HepG2 (cell line): ENCODE results near the gene PKDREJ.

Experiments used
- GABPA ChIP-seq, 2 experiments: IDR thresholded peaks; 2 replicates each; pipeline ENCODE4 v1.6.1; 2011 to 2016; ENCODE audit warnings: low read depth in 2 of 2, low read length in 1 of 2, missing biosample characterization in 1 of 2, missing genetic modification characterization in 1 of 2
- HOXA7 ChIP-seq: sonication (generic); formaldehyde crosslinking; IDR thresholded peaks from 2 replicates; pipeline ENCODE4 v1.8.1; 2022; ENCODE audit warnings: mild to moderate bottlenecking, missing genetic modification reagents, moderate library complexity
- KLF16 ChIP-seq, 2 experiments: sonication (generic) in 1 of 2; formaldehyde crosslinking in 1 of 2; IDR thresholded peaks; 2 replicates each; pipeline versions ENCODE4 v1.6.1 to v1.8.0; 2016 to 2023; ENCODE audit warnings: missing genetic modification reagents in 2 of 2, missing compliant biosample characterization in 1 of 2
- MED13 ChIP-seq: sonication (generic); formaldehyde crosslinking; IDR thresholded peaks from 2 replicates; pipeline ENCODE4 v1.5.0; 2020; ENCODE audit warnings: missing genetic modification reagents
- RNF219 ChIP-seq: sonication (generic); formaldehyde crosslinking; IDR thresholded peaks from 2 replicates; pipeline ENCODE4 v1.5.0; 2020; ENCODE audit warnings: mild to moderate bottlenecking, missing genetic modification reagents
- ZNF274 ChIP-seq: sonication (generic); formaldehyde crosslinking; IDR thresholded peaks from 2 replicates; pipeline ENCODE4 v1.5.1; 2020; ENCODE audit warnings: mild to moderate bottlenecking, missing genetic modification reagents
- ZNF281 ChIP-seq: sonication (generic); formaldehyde crosslinking; IDR thresholded peaks from 2 replicates; pipeline ENCODE4 v1.4.0; 2020; ENCODE audit warnings: missing genetic modification reagents, borderline replicate concordance
- TF ChIP-seq, protein P1 (sequence below): sonication (generic); formaldehyde crosslinking; IDR thresholded peaks from 2 replicates; pipeline ENCODE4 v1.5.0; 2020; ENCODE audit warnings: mild to moderate bottlenecking, missing genetic modification reagents, moderate library complexity

GRCh38 chr22:46247443-46247975, 15.6 kb downstream of the PKDREJ start:
- TF ChIP-seq RNF219 (CRISPR knock-in tag) (no peak), MED13 (no peak), HOXA7 (CRISPR knock-in tag) (no peak), KLF16 (CRISPR knock-in tag; IDR thresholded peaks at IDR 0.05) (no peak), ZNF274 (no peak), GABPA (IDR thresholded peaks at IDR 0.05; ENCODE audit: low read depth, low read length) (no peak), GABPA (CRISPR knock-in tag; IDR thresholded peaks at IDR 0.05; ENCODE audit: low read depth) (no peak), ZNF281 (CRISPR knock-in tag) (no peak)
- TF ChIP-seq, protein P1, sequence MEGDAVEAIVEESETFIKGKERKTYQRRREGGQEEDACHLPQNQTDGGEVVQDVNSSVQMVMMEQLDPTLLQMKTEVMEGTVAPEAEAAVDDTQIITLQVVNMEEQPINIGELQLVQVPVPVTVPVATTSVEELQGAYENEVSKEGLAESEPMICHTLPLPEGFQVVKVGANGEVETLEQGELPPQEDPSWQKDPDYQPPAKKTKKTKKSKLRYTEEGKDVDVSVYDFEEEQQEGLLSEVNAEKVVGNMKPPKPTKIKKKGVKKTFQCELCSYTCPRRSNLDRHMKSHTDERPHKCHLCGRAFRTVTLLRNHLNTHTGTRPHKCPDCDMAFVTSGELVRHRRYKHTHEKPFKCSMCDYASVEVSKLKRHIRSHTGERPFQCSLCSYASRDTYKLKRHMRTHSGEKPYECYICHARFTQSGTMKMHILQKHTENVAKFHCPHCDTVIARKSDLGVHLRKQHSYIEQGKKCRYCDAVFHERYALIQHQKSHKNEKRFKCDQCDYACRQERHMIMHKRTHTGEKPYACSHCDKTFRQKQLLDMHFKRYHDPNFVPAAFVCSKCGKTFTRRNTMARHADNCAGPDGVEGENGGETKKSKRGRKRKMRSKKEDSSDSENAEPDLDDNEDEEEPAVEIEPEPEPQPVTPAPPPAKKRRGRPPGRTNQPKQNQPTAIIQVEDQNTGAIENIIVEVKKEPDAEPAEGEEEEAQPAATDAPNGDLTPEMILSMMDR (CRISPR knock-in tag) = no peak
